Ovary (tissue), 9 donors: ENCODE data around the gene MESP1. TPM values are rescaled to one million over a fixed set of nuclear protein-coding genes. Genes with fewer than 3 reads are reported as not detected.
"Not testable (repeated sequence)": the region's sequence is repeated elsewhere in the genome, so short reads cannot be mapped to it uniquely, and the experiment has no call there.

Source experiments
- DNase-seq, 5 donors: peaks; one replicate each; pipeline ENCODE4 v3.0.0-alpha.2; 2019 to 2020
- H3K27ac ChIP-seq, 2 donors: fragments of 200-600 bp; one replicate each; pipeline versions ENCODE4 v1.5.1 to v1.8.0; 2019 to 2022
- H3K27me3 ChIP-seq: fragments of 200-600 bp; one replicate; pipeline ENCODE4 v1.8.0; 2022
- H3K36me3 ChIP-seq: fragments of 200-600 bp; sonication (generic); one replicate; pipeline ENCODE4 v1.5.1; 2019
- H3K4me1 ChIP-seq: one replicate; pipeline ENCODE4 v1.8.1; 2013; ENCODE audit warnings: mild to moderate bottlenecking, moderate library complexity; ENCODE audit not compliant: insufficient read depth
- H3K4me3 ChIP-seq: fragments of 200-600 bp; sonication (generic); one replicate; pipeline ENCODE4 v1.5.1; 2017
- H3K9me3 ChIP-seq, 2 donors: fragments of 200-600 bp in 1 of 2; sonication (generic) in 1 of 2; one replicate each; pipeline versions ENCODE4 v1.5.1 to v1.8.1; 2013 to 2019; ENCODE audit warnings: mild to moderate bottlenecking in 1 of 2, moderate library complexity in 1 of 2
- CTCF ChIP-seq, 3 donors: fragments of 450-650 bp in 2 of 3; fragments of 200-600 bp in 1 of 3; IDR thresholded peaks; one replicate each; pipeline versions ENCODE4 v1.5.1 to v1.8.0; 2016 to 2022; ENCODE audit warnings: antibody characterized with exemption in 3 of 3, mild to moderate bottlenecking in 1 of 3
- EP300 ChIP-seq: sonication (generic); formaldehyde crosslinking; IDR thresholded peaks from one replicate; pipeline ENCODE4 v1.6.1; 2017; ENCODE audit warnings: antibody characterized with exemption
- POLR2A ChIP-seq: fragments of 450-650 bp; IDR thresholded peaks from one replicate; pipeline ENCODE4 v1.6.1; 2017; ENCODE audit warnings: antibody characterized with exemption, mild to moderate bottlenecking, moderate library complexity
- WGBS, 3 donors: extraction: QIAGEN DNeasy Blood & Tissue Kit in 1 of 3; methylation state at CpG; one replicate each; pipeline versions ENCODE4 v1.1.5 to v1.1.7; 2013 to 2017; 5-methylcytosine and 5-hydroxymethylcytosine counted together
- intact Hi-C, 4 donors: fragments of 100-400 bp; cut with DNase I; formaldehyde crosslinking; loops; one replicate each; pipeline versions ENCODE4 v1.11.0 to v1.15.1; 2022 to 2023
- polyA plus RNA-seq, 2 donors: library from polyadenylated mRNA; stranded (reverse); fragments of 200-250 nt in 1 of 2; fragments of 350-450 nt in 1 of 2; fragmentation: Illumina TruSeq in 1 of 2; extraction: RNeasy Lipid Tissue Mini Kit (QIAGEN cat#74804) in 1 of 2; gene quantifications; one replicate each; pipeline ENCODE4 v1.2.3, GENCODE V29; 2013 to 2014
- total RNA-seq, 7 donors: library from RNA; depleted of rRNA in 2 of 7; stranded (reverse); fragments of >200 nt in 2 of 7; fragmentation: NEBNext Ultra II Directional in 3 of 7; extraction: Animal tissue kit (Norgen Biotek cat#: 25700) in 3 of 7; gene quantifications; one replicate each; pipeline versions ENCODE4 v1.1.0 to v1.2.4, GENCODE V29; 2016 to 2023
- donor health status: DM: no; HTN: no; CAD: no; lungs with moderate emphysema.
- donor health status: DM: no; HTN: no; CAD: no.
- donor health status: Bipolar disorder and iron deficiency.
- donor health status: DM: yes; HTN: yes; CAD: no.
- donor health status: DM: no; HTN: no; CAD: no.
- donor health status: DM: yes; HTN: yes; CAD: no.

The MESP1 gene
- total and polyA plus RNA-seq, 9 donors, result 0.20 to 1.3 (median 0.95) TPM; not detected in 1

- H3K27me3 ChIP-seq, result no peaks in the 10 kb centered on the region
- H3K4me1 ChIP-seq, result peaks cover 2% of the 10 kb centered on the region
- no peaks in the 10 kb centered on the region for H3K36me3 ChIP-seq
- intact Hi-C loops, result no loop called here
- no peak overlapping the region for H3K27ac ChIP-seq
- DNase-seq, result no peak
- no peak overlapping the region for H3K4me3 ChIP-seq
- 65 to 74% (median 70%) methylated on average over 13 of the region's 13 CpGs for WGBS, 3 donors
- no peaks in the 10 kb centered on the region for H3K9me3 ChIP-seq
- no peak for TF ChIP-seq POLR2A
- no peak for TF ChIP-seq CTCF (IDR thresholded peaks at IDR 0.05)
- TF ChIP-seq EP300, result no peak
Observed at GRCh38 chr15:89785064-89785773, 34.2 kb upstream of the MESP1 start.

GRCh38 chr15:89784686-89784960 lies 33.6 kb upstream of the MESP1 start:
- WGBS, 3 donors, result 88 to 90% (median 90%) methylated on average over 7 of the region's 7 CpGs
- TF ChIP-seq CTCF (IDR thresholded peaks at IDR 0.05) (no peak), POLR2A (no peak)
- DNase-seq, result no peak
- Histone ChIP-seq H3K4me1 (peaks cover 2% of the 10 kb centered on the region), H3K27ac (no peak overlapping the region), H3K27me3 (no peaks in the 10 kb centered on the region), H3K9me3 (no peaks in the 10 kb centered on the region), H3K36me3 (no peaks in the 10 kb centered on the region), H3K4me3 (no peak overlapping the region)
- intact Hi-C loops, result no loop called here

GRCh38 chr15:89783861-89784685 lies 33.0 kb upstream of the MESP1 start:
- TF ChIP-seq POLR2A (no peak), CTCF (IDR thresholded peaks at IDR 0.05) (no peak), EP300 (no peak)
- no peaks in the 10 kb centered on the region for H3K9me3 ChIP-seq
- H3K27ac ChIP-seq, result no peak overlapping the region
- DNase-seq, result no peak
- no peaks in the 10 kb centered on the region for H3K27me3 ChIP-seq
- no peaks in the 10 kb centered on the region for H3K36me3 ChIP-seq
- no peak overlapping the region for H3K4me3 ChIP-seq
- peaks cover 2% of the 10 kb centered on the region for H3K4me1 ChIP-seq
- WGBS, 3 donors, result 84 to 90% (median 89%) methylated on average over 14 to 15 of the region's 15 CpGs
- intact Hi-C loops, result no loop called here

GRCh38 chr15:89783111-89783860 lies 32.2 kb upstream of the MESP1 start:
- intact Hi-C loops, result no loop called here

GRCh38 chr15:89782619-89782950 lies 31.5 kb upstream of the MESP1 start:
- H3K4me1 ChIP-seq, H3K4me3 ChIP-seq, H3K9me3 ChIP-seq, H3K27me3 ChIP-seq, H3K36me3 ChIP-seq, DNase-seq, H3K27ac ChIP-seq, intact Hi-C loops: not testable (repeated sequence)
- 89 to 97% (median 92%) methylated on average over 9 of the region's 9 CpGs for WGBS, 3 donors

More at GRCh38 chr15:89783111-89783860, 32.2 kb upstream of the MESP1 start:
- no peak for DNase-seq
- no peak overlapping the region for H3K4me3 ChIP-seq
- WGBS, 3 donors, result 56 to 69% (median 68%) methylated on average over 10 to 14 of the region's 14 CpGs
- no peaks in the 10 kb centered on the region for H3K36me3 ChIP-seq
- no peak for TF ChIP-seq POLR2A
- no peak for TF ChIP-seq EP300
- TF ChIP-seq CTCF (IDR thresholded peaks at IDR 0.05), result no peak
- no peaks in the 10 kb centered on the region for H3K27me3 ChIP-seq
- H3K9me3 ChIP-seq, result no peaks in the 10 kb centered on the region
- peaks cover 2% of the 10 kb centered on the region for H3K4me1 ChIP-seq
- no peak overlapping the region for H3K27ac ChIP-seq
